Right ventricle myocardium inferior (tissue), 1 donor: Measurements from ENCODE around the gene AP5Z1. TPM values are rescaled to one million over a fixed set of nuclear protein-coding genes. Genes with fewer than 3 reads are reported as not detected.
"Not testable (repeated sequence)": the region's sequence is repeated elsewhere in the genome, so short reads cannot be mapped to it uniquely, and the experiment has no call there.

Source experiments
- ATAC-seq: fragments of 200-7000 bp; cut with Tn5 transposase; one replicate; pipeline ENCODE4 v1.9.1; 2020; ENCODE audit warnings: mild to moderate bottlenecking, moderate library complexity
- DNase-seq: peaks from one replicate; pipeline ENCODE4 v3.0.0; 2021; ENCODE audit errors: missing footprints
- intact Hi-C: fragments of 100-400 bp; cut with DNase I; formaldehyde crosslinking; loops from one replicate; pipeline ENCODE4 v1.11.0; 2022
- total RNA-seq: library from RNA; stranded (reverse); fragmentation: NEBNext Ultra II Directional; extraction: Animal tissue kit (Norgen Biotek cat#: 25700); gene quantifications from one replicate; pipeline ENCODE4 v1.2.1, GENCODE V29; 2021
- donor health status: DM: no; HTN: yes; CAD: no; lungs with severe emphysema.

Gene AP5Z1
- total RNA-seq, 1 donor from 2014 or later, result 14.4 TPM

- intact Hi-C loops, result loop anchor here (10.0 kb wide), 1 partner anchor 291 kb away; no protein-coding TSS in a partner anchor
- DNase-seq, ATAC-seq: not testable (repeated sequence)
Measured at GRCh38 chr7:4794171-4794570, 18.7 kb downstream of the AP5Z1 start.

- ATAC-seq (no peak), DNase-seq (no peak)
- intact Hi-C loops, result loop anchor here (10.0 kb wide), 1 partner anchor 290 kb away; no protein-coding TSS in a partner anchor
Measured at GRCh38 chr7:4794591-4795350, 19.3 kb downstream of the AP5Z1 start.

- peak; percentile 9 for DNase-seq
- no peak for ATAC-seq
- intact Hi-C loops, result loop anchor here (10.0 kb wide), 1 partner anchor 288 kb away; no protein-coding TSS in a partner anchor
Measured at GRCh38 chr7:4796453-4796852, 21.0 kb downstream of the AP5Z1 start.

- intact Hi-C loops, result loop anchor here (1.0 to 10.0 kb wide), 2 partner anchors 85 to 287 kb away; partner anchors contain the start of gene RADIL
- ATAC-seq, result peak; percentile 67
- peak; percentile 88 for DNase-seq
Measured at GRCh38 chr7:4797858-4798705, 22.7 kb downstream of the AP5Z1 start.

GRCh38 chr7:4798706-4799235, 23.3 kb downstream of the AP5Z1 start:
- DNase-seq (peak; percentile 15), ATAC-seq (no peak)
- intact Hi-C loops, result loop anchor here (1.0 to 10.0 kb wide), 2 partner anchors 85 to 286 kb away; partner anchors contain the start of gene RADIL

- peak; percentile 80 for DNase-seq
- peak; percentile 75 for ATAC-seq
- intact Hi-C loops, result loop anchor here (10.0 kb wide), 1 partner anchor 285 kb away; no protein-coding TSS in a partner anchor
Measured at GRCh38 chr7:4799508-4800268, 24.3 kb downstream of the AP5Z1 start.

GRCh38 chr7:4800487-4800886, 25.1 kb downstream of the AP5Z1 start:
- DNase-seq, result no peak
- ATAC-seq, result no peak
- intact Hi-C loops, result no loop called here

- intact Hi-C loops, result no loop called here
- DNase-seq, result no peak
- no peak for ATAC-seq
Measured at GRCh38 chr7:4800926-4801838, 25.8 kb downstream of the AP5Z1 start.

- no peak for DNase-seq
- intact Hi-C loops, result no loop called here
- ATAC-seq, result no peak
Measured at GRCh38 chr7:4801839-4802231, 26.4 kb downstream of the AP5Z1 start.

GRCh38 chr7:4802577-4802976, 27.2 kb downstream of the AP5Z1 start:
- ATAC-seq, DNase-seq, intact Hi-C loops: not testable (repeated sequence)

- intact Hi-C loops, result no loop called here
- DNase-seq (no peak), ATAC-seq (no peak)
Measured at GRCh38 chr7:4803397-4804241, 28.2 kb downstream of the AP5Z1 start.

- ATAC-seq (no peak), DNase-seq (no peak)
- intact Hi-C loops, result no loop called here
Measured at GRCh38 chr7:4805110-4805983, 29.9 kb downstream of the AP5Z1 start.

- intact Hi-C loops, result no loop called here
- DNase-seq (no peak), ATAC-seq (no peak)
Measured at GRCh38 chr7:4805984-4806300, 30.5 kb downstream of the AP5Z1 start.

GRCh38 chr7:4806983-4807597, 31.7 kb downstream of the AP5Z1 start:
- ATAC-seq (peak; percentile 64), DNase-seq (peak; percentile 46)
- intact Hi-C loops, result no loop called here

- DNase-seq (no peak), ATAC-seq (peak; percentile 43)
- intact Hi-C loops, result no loop called here
Measured at GRCh38 chr7:4807598-4808016, 32.2 kb downstream of the AP5Z1 start.
